ENCODE data around the gene ACADS. TPM values are rescaled to one million over a fixed set of nuclear protein-coding genes. Genes with fewer than 3 reads are reported as not detected.

ACADS gene
- polyA plus RNA-seq, 1 donor from 2014 or later = 3.6 TPM

- Histone ChIP-seq H3K27ac (ENCODE audit: low read length) (no peak overlapping the region), H3K27me3 (ENCODE audit: insufficient read depth, low read depth, low read length) (no peaks in the 10 kb centered on the region), H3K36me3 (ENCODE audit: insufficient read depth, low read length) (no peaks in the 10 kb centered on the region), H3K9ac (ENCODE audit: low read length) (no peak overlapping the region), H3K9me2 (ENCODE audit: insufficient read depth, low read length) (no peaks in the 10 kb centered on the region), H3K4me2 (ENCODE audit: low read length) (no peak overlapping the region), H3K9me3 (ENCODE audit: low read length) (no peaks in the 10 kb centered on the region), H3F3A (ENCODE audit: insufficient read depth, low read length, poor library complexity, severe bottlenecking) (no peaks in the 10 kb centered on the region), H3K4me3 (ENCODE audit: low read length) (no peak overlapping the region), H2AFZ (ENCODE audit: low read depth, low read length) (no peak overlapping the region), H3K79me2 (replicated peaks; ENCODE audit: insufficient read depth, low read length) (no peaks in the 10 kb centered on the region), H4K20me1 (ENCODE audit: insufficient read depth) (no peaks in the 10 kb centered on the region)
- TF ChIP-seq POLR2AphosphoS5 (IDR thresholded peaks at IDR 0.05) = no peak
Observed at GRCh38 chr12:120703311-120703942, 22.2 kb upstream of the ACADS start.

- peaks cover 10% of the 10 kb centered on the region for H3K79me2 ChIP-seq (replicated peaks; ENCODE audit: insufficient read depth, low read length)
- H3K4me3 ChIP-seq (ENCODE audit: low read length) = no peak overlapping the region
- H3F3A ChIP-seq (ENCODE audit: insufficient read depth, low read length, poor library complexity, severe bottlenecking) = no peaks in the 10 kb centered on the region
- H3K27ac ChIP-seq (ENCODE audit: low read length) = no peak overlapping the region
- H4K20me1 ChIP-seq (ENCODE audit: insufficient read depth) = no peaks in the 10 kb centered on the region
- no peak for TF ChIP-seq EP300 (conservative IDR thresholded peaks at IDR 0.05; ENCODE audit: poor library complexity, severe bottlenecking)
- TF ChIP-seq MXI1 (conservative IDR thresholded peaks at IDR 0.05; ENCODE audit: poor library complexity, severe bottlenecking) = no peak
- TF ChIP-seq CTCF (IDR thresholded peaks at IDR 0.05; ENCODE audit: poor library complexity, severe bottlenecking) = no peak
- TF ChIP-seq, protein P1, sequence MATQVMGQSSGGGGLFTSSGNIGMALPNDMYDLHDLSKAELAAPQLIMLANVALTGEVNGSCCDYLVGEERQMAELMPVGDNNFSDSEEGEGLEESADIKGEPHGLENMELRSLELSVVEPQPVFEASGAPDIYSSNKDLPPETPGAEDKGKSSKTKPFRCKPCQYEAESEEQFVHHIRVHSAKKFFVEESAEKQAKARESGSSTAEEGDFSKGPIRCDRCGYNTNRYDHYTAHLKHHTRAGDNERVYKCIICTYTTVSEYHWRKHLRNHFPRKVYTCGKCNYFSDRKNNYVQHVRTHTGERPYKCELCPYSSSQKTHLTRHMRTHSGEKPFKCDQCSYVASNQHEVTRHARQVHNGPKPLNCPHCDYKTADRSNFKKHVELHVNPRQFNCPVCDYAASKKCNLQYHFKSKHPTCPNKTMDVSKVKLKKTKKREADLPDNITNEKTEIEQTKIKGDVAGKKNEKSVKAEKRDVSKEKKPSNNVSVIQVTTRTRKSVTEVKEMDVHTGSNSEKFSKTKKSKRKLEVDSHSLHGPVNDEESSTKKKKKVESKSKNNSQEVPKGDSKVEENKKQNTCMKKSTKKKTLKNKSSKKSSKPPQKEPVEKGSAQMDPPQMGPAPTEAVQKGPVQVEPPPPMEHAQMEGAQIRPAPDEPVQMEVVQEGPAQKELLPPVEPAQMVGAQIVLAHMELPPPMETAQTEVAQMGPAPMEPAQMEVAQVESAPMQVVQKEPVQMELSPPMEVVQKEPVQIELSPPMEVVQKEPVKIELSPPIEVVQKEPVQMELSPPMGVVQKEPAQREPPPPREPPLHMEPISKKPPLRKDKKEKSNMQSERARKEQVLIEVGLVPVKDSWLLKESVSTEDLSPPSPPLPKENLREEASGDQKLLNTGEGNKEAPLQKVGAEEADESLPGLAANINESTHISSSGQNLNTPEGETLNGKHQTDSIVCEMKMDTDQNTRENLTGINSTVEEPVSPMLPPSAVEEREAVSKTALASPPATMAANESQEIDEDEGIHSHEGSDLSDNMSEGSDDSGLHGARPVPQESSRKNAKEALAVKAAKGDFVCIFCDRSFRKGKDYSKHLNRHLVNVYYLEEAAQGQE (IDR thresholded peaks at IDR 0.05; ENCODE audit: borderline replicate concordance) = no peak
- no peak for TF ChIP-seq SMC3 (conservative IDR thresholded peaks at IDR 0.05; ENCODE audit: poor library complexity)
- TF ChIP-seq TAF1 (IDR thresholded peaks at IDR 0.05; ENCODE audit: low read depth) = no peak
- no peak for TF ChIP-seq RAD21 (conservative IDR thresholded peaks at IDR 0.05)
- no peak for TF ChIP-seq POLR2AphosphoS5 (IDR thresholded peaks at IDR 0.05)
- TF ChIP-seq EZH2 (IDR thresholded peaks at IDR 0.05; ENCODE audit: borderline replicate concordance, insufficient read depth, low read length, poor library complexity, severe bottlenecking) = no peak
- H3K9ac ChIP-seq (ENCODE audit: low read length) = no peak overlapping the region
- H3K27me3 ChIP-seq (ENCODE audit: insufficient read depth, low read depth, low read length) = no peaks in the 10 kb centered on the region
- no peaks in the 10 kb centered on the region for H3K9me2 ChIP-seq (ENCODE audit: insufficient read depth, low read length)
- no peaks in the 10 kb centered on the region for H3K9me3 ChIP-seq (ENCODE audit: low read length)
- H3K4me2 ChIP-seq (ENCODE audit: low read length) = no peak overlapping the region
- H3K36me3 ChIP-seq (ENCODE audit: insufficient read depth, low read length) = no peaks in the 10 kb centered on the region
- H2AFZ ChIP-seq (ENCODE audit: low read depth, low read length) = no peak overlapping the region
Observed at GRCh38 chr12:120705618-120706017, 20.0 kb upstream of the ACADS start.

All from neural cell (in vitro differentiated cells).